NCI-H345 treated with DMSO at 0.1 percent for 48 hours (cell line): ENCODE results near the gene MGME1.

ENCODE experiments used
- DNase-seq: peaks from one replicate; lab custom pipeline; 2025; ENCODE audit not compliant: unreplicated experiment; lab: John Stamatoyannopoulos, UW

The MGME1 gene

DNA sequence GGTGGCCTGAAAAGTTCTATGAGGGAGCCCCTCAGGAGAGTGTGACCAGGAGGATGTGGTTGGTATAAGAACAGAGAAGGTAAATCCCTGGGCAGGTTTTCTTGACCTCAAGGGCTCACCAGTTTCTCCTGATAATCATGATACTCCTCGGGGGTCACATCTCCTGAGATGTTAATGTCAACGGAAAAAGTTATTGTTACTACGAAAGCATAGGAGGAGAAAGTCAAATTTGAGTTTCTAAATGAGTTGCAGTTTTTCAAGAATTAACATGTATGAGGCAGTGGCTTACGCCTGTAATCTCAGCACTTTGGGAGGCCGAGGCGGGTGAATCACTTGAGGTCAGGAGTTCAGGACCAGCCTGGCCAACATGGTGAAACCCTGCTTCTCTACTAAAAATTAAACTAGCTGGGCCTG lies 23.4 kb downstream of the MGME1 start:
- no peak for DNase-seq

DNA sequence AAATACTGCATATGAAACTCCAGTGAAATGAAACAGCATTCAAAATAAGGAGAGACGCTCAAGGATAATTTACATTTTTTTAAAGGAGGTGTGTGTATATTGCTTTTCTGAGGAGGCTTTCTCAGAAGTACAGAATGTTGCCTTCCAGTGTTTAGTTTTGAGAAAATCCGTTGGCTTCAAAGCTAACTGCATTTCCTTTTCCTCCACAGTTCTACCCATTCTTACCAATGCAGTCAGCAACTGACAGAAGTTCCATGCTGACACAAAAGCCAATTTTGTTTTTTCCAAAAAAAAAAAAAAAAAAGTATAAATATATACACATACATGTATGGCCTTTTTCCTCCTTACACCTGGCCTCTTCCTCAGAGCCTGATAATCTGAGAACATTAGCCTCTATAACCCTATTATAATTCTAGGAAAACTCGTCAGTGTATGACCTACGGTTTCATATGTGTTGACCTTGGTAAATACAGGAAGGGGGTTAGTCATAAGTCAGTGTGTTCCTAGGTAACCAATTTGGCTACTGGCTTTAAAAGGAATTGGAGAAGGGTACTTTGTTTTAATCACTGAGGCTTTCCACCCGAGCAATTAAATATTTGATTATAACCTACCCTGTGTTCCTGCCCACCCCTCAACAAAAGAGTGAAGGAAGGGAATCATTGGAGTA lies 24.2 kb downstream of the MGME1 start:
- no peak for DNase-seq

DNA sequence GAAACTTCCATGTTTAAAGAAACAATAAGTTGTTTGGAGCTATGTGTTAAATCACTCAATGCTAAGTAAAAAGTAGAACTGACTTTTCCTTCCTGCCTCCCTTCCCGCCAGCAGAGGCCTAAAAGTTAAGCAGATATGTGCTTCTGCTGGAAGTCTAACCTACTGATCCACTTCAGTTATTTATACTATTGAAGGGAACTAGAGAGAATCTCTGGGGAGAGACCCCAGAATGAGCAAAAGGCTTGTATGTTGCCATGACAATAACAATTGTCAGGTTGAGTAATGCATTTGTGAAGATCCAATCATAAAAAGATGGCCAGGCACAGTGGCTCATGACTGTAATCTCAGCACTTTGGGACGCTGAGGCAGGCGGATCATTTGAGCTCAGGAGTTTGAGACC lies 24.7 kb downstream of the MGME1 start:
- DNase-seq: no peak

DNA sequence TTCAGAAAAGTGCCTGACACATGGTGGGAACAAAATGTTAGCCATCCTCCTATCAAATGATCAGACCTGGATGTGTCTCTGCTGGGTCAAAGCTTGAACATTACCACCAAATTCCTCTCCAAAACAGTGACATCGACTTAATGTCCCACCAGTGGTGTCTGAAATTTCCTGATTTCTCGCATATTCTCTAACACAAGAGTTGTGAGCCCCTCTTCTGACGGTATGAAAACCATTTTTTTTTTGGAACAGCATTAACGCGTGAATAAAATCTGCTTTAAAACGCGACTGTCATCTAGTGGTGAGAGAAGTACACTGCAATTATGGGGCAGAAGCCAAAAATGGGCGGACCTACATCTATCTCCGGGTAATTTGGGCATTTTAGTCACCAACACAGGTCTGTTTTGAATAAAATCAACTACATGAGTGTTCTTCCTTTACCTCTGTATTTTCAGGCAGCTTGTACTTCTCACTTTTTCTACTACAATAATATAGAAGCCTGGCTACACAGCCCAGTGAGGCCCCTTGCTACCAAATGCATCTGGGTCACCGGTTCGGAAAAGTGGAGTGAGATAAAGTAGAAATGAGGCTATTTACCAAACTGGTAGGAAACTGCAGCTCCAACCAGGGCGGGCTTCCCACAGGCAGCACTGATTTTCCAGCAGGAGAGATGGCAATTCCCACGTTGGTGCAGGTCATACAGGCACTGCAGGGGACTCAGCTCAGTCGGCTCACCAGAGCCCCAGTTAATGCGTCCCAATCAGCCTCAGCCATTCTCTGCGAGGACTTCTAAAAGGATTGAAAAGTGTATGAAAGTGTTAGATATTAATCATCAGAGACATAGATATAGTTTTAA lies 27.4 kb downstream of the MGME1 start:
- DNase-seq: peak; percentile 47

DNA sequence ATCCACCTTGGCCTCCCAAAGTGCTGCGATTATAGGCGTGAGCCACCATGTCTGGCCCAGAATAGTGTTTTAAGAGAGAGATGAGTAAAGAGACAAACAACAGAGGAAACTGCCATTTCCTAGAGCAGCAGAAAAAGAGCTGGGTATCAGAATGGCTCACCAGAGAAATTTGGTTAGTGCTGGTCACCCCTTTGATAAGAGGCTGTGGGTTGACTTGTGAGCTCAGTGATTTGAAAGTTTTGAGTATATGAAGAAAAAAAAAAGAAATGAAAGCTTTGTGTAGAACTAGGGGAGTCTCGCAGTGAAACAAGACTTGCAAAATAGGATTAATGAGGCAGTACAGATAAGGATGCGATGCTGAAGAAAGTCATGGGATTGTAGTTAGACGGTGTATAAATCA lies 29.6 kb downstream of the MGME1 start:
- DNase-seq: no peak

DNA sequence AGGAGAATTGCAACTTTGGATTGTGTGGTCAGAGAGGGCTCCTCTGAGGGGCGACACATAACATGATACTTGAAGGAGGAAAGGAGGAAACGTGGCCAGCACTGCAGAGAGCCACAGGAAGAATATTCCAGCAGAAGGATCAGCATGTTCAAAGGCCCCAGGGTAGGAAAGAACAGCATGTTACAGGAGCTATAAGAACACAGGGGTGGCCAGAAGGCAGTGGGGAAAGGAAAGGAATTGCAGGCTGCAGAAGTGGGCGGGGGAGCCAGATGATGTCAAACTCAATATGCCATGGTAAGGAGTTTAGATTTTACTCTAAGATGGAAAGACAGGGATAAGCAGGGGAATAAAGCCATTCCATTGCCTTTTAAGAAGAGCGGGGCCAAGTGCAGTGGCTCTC lies 30.7 kb downstream of the MGME1 start:
- no peak for DNase-seq

DNA sequence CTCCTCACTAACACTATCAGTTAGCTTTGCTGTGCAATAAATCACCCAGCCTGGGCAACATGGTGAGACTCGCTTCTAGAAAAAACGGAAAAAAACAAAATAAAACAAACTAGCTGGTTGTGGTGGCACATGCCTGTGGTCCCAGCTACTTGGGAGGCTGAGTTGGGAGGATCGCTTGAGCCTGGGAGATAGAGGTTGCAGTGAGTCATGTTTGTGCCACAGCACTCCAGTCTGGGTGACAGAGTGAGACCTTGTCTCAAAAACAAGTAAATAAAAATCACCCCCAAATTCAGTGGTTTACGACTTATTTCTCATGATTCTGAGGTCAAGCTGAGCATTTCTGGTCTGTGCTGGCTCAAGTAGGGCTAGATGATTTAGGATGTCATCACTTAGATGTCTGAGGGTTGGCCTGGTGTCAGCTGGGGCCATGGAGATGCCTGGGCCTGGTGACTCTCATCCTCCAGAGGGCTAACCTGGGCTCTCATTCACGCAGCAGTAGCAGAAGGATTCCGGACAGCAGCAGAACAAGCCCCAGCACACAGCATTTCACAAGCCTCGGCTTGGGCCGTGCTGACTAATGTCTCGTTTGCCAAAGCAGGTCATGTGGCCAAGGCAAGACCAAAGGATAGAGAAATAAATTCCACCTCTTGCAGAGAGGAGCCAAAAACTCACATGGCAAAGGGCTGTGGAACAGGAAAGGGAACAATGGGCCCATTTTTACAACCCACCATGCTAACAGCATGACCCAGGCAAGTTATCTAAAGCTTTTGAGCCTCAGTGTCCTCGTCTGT lies 32.5 kb downstream of the MGME1 start:
- DNase-seq: no peak

DNA sequence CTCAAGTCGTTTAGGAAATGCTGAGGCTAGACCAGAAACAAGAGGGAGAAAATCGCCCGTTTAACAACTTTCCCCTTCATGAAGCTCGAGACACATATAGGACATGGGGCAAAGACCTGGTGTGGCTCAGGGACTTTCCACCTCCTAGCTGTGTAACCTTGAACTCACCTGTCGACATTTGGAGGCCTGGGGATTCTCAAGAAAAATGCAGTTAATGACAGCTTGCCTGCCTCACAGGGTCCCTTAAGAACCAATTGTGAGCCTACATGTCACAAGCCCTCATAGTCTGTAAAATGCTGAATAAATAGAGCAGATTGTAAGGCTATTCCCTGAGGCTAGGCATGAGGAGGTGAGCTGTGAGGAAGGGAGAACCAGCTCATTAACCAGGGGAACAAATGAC lies 35.1 kb downstream of the MGME1 start:
- DNase-seq: no peak

DNA sequence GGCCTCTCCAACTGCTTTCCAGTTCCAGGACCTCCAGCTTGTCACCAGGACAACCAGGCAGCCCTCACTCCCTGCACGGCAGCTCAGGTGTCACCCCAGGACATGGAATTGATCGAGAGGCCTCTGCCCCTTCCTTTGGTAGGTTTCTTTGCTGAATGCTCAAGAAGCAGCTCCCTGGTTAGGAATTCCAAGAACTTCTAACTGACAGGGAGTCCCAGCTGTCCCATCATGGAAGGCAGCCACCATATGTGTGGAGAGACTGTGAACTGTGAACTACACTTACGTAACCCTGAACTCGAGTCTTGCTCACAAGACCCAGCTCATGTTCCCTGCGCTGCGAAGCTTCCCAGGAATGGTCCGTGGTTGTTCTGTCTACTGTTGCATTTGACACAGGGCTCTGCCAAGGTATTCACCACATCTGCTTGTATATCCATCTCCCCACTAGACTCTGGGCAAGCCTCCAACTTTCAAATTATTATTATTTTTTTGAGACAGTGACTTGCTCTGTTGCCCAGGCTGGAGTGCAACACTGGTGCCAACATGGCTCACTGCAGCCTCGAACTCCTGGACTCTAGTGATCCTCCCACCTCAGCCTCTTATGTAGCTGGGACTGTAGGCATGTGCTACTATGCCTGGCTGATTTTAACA lies 35.7 kb downstream of the MGME1 start:
- DNase-seq: no peak

DNA sequence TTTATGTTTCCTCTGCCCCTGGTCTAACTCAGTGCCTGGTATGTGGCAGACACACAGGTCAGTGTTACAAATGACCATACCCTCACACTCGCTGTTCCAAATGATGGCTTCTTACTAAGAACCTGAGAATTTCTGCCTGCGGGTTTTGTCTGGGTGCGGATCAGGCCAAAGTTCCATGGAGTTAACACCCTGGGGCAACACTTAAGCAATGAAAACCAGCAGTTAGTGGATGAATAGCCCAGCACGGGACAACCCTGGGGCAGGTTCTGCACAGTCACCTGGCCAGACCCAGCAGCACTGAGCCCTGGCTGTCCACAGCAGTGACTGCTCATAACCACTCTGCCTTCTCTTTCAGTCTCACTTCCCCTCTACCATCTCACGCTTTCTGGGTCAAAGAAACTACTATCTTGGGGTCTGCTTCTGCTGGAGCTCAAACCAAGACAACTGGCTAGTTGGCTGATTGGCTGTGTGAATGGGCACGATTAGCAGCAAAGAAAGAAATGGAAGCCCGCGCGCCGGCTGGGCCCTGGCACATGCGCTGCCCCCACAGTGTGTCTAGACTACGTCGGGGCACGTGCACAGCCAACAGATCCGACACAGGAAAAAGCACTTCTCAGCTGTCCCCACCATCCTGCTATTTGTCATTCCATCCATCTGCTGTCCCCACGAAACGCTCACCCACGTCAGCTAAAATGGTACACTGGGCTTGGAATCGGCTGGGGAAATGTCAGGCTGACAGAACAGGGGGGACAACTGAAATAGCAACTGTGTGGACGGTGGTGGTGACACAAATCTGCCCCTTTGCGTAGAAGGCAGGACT lies 36.6 kb downstream of the MGME1 start:
- no peak for DNase-seq

DNA sequence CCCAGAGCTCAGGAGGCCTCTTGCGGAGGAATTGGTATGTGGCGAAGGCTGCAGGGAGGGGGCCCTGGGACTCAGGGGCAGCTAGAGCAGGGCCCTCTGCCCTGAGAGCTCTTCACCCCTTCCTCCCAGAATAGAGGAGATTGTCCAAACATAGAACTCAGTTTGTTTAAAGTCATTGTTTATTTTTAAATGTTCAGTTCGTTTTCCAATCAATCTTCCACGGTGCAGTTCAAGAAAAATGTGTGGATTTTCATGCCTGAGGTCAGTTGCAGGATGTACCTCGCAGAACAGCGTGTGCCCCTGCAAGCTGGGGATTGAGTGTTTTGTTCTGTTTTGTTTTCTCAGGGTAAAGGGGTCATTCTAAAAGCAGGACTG lies 37.2 kb downstream of the MGME1 start:
- no peak for DNase-seq

DNA sequence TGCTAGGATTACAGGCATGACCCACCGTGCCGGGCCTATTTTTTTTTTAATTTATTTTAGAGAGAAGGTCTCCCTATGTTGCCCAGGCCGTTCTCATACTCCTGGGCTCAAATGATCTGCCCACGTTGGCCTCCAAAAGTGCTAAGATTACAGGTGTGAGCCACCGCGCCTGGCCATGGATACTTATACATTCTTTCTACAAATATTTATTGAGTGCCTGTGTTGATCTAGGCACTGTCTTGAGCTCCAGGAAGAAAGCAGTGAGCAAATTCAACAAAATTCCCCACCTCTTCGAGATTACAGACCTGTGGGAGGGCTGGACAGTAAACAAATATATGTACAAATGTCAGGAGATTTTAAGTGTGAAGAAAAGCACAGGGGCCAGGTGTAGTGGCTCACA lies 37.9 kb downstream of the MGME1 start:
- DNase-seq: no peak

DNA sequence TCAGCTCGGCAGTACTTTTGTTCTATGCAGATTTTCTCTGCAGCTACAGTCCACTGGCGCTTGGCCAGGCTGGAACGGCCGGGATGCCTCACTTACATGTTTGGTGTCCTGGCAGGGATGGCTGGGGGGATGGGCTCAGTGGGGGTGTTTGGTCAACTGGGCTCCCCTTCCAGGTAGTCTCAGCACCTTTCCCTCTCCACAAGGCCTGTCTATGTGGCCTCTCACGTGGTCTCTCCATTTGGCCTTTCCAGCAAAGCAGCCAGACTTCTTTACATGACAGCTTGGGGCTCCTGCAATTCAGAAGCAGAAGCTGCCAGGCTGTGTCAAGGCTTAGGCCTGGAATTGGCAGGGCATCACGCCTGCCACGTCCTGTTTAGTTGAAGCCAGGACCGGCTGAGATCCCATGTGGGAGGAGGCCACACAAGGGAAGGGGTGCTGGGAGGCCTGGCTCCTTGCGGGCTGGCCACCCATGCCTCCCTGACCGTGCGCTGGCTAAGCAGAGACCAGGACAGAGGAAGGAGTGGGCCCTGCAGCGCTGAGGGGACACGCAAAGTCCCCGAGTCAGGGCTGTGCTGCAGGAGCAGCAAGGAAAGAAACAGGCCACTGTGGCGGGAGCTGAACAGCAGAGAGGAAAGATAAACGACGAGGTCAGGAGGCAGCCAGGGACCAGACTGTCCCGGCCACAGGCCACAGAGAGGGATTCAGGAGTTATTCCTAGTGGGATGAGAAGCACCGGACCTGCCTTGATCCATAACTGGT lies 38.9 kb downstream of the MGME1 start:
- DNase-seq: no peak

DNA sequence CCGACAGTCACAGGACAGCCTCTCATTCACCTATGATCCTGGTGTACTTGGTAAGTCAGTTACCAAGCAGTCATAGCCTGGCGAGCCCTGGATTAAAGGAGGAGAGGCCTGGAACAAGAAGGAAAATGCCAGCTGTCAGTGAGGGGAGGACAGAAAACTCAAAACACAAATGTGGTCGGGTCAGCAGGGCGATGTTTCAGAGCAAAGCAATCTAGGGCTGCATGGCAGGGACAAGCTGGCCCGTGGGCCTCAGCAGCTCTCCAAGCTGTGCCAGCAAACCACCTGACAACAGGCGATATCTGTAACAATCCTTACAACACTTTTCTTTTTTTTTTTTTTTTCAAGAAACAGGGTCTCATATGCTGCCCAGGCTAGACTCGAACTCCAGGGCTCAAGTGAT lies 40.3 kb downstream of the MGME1 start:
- no peak for DNase-seq

DNA sequence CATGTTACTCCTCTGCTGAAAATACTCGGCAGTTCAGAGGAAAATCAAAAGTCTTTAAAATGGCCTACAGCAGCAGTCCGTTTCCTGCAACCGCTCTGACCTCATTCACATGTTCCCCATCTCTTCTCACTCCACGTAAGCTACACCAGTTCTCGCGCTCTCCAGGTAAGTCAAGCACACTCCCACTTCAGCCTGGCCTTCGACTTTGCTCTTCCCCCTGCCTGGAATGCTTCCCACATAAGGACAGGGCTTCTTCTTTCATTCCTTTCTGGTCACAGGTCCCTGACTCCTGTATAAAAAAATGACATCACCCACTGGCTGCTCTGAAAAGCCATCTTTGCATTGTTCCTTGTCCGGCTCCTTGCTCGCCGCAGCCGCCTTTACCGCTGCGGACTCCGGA lies 42.7 kb downstream of the MGME1 start:
- no peak for DNase-seq

DNA sequence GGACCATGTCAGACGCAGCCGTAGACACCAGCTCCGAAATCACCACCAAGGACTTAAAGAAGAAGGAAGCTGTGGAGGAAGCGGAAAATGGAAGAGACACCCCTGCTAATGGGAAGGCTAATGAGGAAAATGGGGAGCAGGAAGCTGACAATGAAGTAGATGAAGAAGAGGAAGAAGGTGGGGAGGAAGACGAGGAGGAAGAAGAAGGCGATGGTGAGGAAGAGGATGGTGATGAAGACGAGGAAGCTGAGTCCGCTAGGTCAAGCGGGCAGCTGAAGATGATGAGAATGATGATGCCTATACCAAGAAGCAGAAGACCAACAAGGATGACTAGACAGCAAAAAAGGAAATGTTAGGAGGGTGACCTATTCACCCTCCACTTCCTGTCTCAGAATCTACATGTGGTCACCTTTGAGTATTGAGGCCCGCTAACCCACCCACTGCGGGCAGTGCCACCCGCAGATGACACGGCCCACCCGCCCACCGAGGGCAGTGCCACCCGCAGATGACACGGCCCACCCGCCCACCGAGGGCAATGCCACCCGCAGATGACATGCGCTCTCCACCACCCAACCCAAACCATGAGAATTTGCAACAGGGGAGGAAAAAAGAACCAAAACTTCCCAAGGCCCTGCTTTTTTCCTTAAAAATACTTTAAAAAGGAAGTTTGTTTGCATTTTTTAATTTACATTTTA lies 43.3 kb downstream of the MGME1 start:
- no peak for DNase-seq

DNA sequence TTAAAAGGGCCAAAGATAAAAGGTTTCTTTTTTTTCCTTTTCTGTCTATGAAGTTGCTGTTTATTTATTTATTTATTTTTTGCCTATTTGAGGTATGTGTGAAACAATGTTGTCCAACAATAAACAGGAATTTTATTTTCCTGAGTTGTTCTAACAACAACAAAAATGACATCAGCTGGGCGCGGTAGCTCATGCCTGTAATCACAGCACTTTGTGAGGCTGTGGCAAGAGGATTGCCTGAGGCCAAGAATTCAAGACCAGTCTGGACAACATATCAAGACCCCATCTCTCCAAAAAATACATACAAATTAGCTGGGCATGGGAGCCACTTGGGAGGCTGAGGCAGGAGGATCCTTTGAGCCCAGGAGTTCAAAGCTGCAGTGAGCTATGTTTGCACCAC lies 44.1 kb downstream of the MGME1 start:
- no peak for DNase-seq

DNA sequence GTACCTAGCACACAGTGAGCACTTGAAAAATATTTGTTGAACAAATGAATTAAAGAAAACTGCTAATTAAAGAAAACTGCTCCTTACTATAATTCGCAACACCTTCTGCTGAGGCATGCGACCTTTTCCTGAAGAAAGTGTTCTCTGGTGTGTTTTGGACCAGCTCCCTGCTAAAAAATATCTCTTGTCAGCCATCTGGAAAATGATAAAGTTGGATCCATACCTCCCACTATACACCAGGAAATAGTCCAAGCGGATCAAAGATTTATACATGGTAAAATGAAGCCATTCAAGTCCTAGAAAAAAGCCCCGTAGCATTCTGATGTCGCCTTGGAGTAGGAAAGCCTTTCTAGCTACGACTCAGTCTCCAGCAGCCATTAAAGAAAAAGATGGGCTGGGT lies 45.6 kb downstream of the MGME1 start:
- DNase-seq: no peak

DNA sequence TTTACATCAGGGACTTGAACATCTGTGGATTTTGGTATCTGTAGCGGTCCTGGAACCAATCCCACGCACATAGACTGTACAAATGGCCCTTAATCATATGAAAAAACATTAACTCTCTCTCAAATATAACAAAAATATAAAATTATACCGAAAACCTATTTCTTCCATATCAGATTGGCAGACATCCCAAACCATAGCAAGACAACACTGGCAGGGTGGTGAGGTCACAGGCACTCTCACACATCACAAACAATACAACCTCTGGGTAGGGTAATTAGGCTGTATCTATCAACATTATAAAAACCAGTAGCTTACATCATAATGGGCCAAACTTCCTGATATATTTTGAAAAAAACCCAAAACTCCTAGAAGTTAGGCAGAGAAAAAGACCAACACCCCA lies 48.0 kb downstream of the MGME1 start:
- no peak for DNase-seq
